GM19099 (cell line): ENCODE measurements around the gene MYO3A.

Experiments
- POLR2A ChIP-seq: IDR thresholded peaks from 3 replicates; pipeline ENCODE4 v1.6.1; 2011; ENCODE audit warnings: low read depth; ENCODE audit not compliant: insufficient read length; ENCODE audit errors: extremely low read depth

Gene MYO3A

GRCh38 chr10:26095781-26096180, 161.8 kb downstream of the MYO3A start:
- TF ChIP-seq POLR2A, result no peak

GRCh38 chr10:26112532-26112931, 178.5 kb downstream of the MYO3A start:
- TF ChIP-seq POLR2A, result no peak

DNA sequence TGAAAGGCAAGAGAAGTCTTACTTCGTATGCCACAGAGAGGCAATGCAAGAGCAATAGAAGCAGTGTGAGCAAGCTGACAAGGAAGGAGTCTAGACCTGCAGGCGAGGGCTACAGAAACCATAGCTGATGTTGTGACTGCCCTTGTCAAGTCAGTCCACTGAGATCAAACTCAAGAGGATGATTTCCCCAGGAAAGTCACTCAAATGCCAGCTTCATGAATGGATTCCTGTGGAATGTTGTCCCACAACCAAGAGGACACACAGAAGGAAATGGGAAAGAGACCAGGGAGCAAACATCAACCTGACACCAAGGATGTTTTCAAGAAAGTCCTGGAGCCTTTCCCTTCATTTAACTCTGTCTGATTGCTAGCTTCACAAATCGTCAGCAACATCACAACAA, 204.6 kb downstream of the MYO3A start:
- TF ChIP-seq POLR2A, result no peak

DNA sequence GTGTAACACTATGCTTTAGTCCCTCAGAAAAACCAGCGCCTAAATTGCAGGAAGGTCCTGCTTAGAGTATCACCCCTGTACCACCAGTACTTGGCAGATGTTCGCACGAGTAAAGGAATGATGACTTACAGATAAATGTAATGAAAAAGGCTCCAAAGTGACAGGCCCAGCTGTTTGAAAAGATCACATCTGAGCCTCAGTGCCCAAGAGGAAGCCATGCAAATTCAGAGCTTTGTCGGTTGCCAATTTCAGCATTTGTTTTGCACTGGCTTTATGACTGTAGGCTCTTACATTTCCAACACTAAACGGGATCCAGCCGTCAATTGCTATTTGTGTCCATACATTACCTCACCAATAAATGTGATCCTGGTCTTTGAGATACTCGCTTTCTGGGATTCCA, 222.0 kb downstream of the MYO3A start:
- TF ChIP-seq POLR2A, result no peak

- no peak for TF ChIP-seq POLR2A
Observed at GRCh38 chr10:26157734-26158133, 223.7 kb downstream of the MYO3A start.

- no peak for TF ChIP-seq POLR2A
Observed at GRCh38 chr10:26169466-26169865, 235.4 kb downstream of the MYO3A start.

- TF ChIP-seq POLR2A, result no peak
Observed at GRCh38 chr10:26172131-26172530, 238.1 kb downstream of the MYO3A start.

DNA sequence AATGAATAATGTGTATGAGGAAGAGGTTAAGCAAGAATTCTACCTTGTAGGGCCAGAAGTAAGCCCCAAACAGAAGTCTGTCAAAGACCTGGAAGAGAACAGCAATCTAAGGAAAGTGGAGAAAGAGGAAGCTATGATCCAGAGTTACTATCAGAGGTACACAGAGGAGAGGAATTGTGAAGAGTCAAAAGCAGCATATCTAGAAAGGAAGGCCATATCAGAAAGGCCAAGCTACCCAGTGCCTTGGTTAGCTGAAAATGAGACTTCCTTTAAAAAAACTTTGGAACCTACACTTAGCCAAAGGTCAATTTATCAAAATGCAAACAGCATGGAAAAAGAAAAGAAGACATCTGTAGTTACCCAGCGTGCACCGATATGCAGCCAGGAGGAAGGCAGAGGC, 239.8 kb downstream of the MYO3A start:
- no peak for TF ChIP-seq POLR2A

GRCh38 chr10:26177341-26177740, 243.3 kb downstream of the MYO3A start:
- no peak for TF ChIP-seq POLR2A

- no peak for TF ChIP-seq POLR2A
Observed at GRCh38 chr10:26194275-26194674, 260.2 kb downstream of the MYO3A start.

GRCh38 chr10:26197248-26197647, 263.2 kb downstream of the MYO3A start:
- no peak for TF ChIP-seq POLR2A

DNA sequence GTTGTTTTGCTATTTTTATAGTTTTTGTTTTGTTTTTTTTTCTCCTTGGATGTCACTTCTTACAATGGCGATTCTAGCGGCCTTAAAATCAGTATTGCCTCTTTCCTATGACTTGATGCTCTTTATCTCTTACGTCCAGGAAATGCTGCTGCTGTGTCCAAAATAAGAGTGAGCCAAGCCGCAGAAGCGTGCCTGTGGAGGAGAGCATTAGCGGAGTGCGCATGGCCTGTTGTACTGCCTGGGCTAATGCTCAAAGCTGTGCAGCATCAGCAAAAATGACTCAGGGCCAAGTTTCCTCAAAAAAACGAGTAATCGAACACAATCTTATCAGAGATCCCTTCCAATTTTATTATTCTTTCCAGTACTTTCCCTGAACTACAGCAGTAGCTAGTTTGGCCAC, 264.1 kb downstream of the MYO3A start:
- no peak for TF ChIP-seq POLR2A

DNA sequence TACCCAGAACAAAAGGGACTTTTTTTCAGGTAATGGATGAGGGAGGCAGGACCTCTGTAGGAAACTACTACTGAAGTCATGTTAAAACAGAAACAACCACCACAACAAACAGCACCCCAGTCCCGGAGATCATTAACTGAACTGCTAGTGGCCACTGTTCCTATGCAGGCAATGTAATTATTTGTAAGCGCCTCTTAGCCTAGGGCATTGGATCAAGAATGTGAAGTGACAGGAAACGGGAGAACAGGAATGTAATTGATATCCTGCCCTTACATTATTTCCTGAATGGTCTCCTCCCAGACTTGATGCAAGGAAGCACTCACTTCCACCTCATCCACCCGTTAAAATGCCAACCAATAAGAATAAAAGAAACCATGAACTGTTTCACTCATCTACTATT, 265.8 kb downstream of the MYO3A start:
- no peak for TF ChIP-seq POLR2A

DNA sequence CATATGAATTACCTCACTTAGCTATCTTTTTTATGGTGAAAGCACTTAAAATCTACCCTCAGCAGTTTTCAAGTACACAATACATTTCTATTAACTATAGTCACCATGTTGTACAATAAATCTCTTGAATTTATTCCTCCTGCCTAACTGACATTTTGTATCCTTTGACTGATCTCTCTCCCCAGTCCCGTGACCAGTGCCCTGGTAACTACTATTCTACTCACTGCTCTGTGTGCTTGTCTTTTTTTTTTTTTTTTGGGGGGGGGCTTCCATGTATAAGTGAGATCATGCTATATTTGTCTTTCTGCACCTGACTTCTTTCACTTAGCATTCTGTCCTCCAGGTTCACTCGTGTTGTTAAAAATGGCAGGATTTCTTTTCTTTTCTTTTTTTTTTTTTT, 271.2 kb downstream of the MYO3A start:
- TF ChIP-seq POLR2A, result no peak

DNA sequence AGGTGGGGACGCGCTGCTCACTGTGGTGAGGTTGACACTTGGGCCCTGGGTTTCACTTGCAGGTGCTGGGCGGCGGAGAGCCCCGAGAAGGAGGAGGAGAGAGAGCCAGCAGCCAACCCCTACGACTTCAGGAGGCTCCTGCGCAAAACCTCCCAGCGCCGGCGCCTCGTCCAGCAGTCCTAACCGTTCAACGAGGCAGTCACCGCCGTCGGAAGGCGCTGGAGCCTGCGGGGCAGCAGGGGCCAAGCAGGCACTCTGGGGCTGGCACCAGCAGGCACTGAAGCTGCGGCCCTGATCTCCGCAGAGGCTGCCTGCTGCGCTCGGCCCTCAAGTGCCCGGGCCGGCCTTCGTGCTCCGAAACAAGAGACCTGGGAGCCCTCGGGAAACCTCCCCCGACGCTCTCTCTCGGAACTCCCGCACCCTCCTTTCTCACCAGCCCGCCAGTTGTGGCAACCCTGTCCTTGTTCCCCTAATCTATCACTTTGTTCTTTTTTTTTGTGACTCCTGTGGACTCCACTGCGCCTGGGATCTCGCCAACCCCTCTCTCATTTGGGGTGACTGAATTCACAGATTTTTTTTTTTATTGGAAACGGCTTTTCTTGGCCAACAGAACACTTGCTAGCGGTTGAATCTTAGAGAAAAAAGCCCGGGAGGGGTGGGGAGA, 277.9 kb downstream of the MYO3A start:
- no peak for TF ChIP-seq POLR2A

- no peak for TF ChIP-seq POLR2A
Observed at GRCh38 chr10:26212511-26212910, 278.5 kb downstream of the MYO3A start.

- no peak for TF ChIP-seq POLR2A
Observed at GRCh38 chr10:26213157-26213800, 279.2 kb downstream of the MYO3A start.
